ENCODE data around the gene ZNF385B.

GRCh38 chr2:179793238-179793637 is 68.2 kb downstream of the ZNF385B start:
- TF ChIP-seq, protein P1, sequence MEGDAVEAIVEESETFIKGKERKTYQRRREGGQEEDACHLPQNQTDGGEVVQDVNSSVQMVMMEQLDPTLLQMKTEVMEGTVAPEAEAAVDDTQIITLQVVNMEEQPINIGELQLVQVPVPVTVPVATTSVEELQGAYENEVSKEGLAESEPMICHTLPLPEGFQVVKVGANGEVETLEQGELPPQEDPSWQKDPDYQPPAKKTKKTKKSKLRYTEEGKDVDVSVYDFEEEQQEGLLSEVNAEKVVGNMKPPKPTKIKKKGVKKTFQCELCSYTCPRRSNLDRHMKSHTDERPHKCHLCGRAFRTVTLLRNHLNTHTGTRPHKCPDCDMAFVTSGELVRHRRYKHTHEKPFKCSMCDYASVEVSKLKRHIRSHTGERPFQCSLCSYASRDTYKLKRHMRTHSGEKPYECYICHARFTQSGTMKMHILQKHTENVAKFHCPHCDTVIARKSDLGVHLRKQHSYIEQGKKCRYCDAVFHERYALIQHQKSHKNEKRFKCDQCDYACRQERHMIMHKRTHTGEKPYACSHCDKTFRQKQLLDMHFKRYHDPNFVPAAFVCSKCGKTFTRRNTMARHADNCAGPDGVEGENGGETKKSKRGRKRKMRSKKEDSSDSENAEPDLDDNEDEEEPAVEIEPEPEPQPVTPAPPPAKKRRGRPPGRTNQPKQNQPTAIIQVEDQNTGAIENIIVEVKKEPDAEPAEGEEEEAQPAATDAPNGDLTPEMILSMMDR (IDR thresholded peaks at IDR 0.05; ENCODE audit: low read depth, low read length), result no peak
- TF ChIP-seq EZH2phosphoT487 (IDR thresholded peaks at IDR 0.05; ENCODE audit: low read depth), result no peak
